Measurements from ENCODE around the gene RMRP.
"Not testable (repeated sequence)": the region's sequence is repeated elsewhere in the genome, so short reads cannot be mapped to it uniquely, and the experiment has no call there.

The RMRP gene

DNA sequence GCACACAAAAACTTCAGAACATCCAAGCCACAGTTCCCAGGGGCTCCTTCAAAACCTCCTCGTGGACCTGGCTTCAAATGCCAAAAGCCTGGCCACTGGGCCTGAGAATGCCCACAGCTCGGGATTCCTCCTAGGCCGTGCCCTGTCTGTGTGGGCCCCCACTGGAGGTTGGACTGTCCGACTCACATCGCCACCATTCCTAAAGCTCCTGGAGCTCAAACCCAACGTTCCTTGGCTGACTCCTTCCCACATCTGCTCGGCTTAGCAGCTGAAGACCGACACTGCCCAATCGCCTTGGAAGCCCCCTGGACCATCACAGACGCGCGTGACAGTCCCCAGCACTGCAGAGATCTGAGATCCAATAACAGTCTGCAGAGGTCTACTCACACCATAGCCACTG, 14.8 kb downstream of the RMRP start (continued):
- TF ChIP-seq, protein P1, sequence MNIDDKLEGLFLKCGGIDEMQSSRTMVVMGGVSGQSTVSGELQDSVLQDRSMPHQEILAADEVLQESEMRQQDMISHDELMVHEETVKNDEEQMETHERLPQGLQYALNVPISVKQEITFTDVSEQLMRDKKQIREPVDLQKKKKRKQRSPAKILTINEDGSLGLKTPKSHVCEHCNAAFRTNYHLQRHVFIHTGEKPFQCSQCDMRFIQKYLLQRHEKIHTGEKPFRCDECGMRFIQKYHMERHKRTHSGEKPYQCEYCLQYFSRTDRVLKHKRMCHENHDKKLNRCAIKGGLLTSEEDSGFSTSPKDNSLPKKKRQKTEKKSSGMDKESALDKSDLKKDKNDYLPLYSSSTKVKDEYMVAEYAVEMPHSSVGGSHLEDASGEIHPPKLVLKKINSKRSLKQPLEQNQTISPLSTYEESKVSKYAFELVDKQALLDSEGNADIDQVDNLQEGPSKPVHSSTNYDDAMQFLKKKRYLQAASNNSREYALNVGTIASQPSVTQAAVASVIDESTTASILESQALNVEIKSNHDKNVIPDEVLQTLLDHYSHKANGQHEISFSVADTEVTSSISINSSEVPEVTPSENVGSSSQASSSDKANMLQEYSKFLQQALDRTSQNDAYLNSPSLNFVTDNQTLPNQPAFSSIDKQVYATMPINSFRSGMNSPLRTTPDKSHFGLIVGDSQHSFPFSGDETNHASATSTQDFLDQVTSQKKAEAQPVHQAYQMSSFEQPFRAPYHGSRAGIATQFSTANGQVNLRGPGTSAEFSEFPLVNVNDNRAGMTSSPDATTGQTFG (tag by site-specific recombination; IDR thresholded peaks at IDR 0.05; ENCODE audit: borderline replicate concordance): no peak
- no peak for TF ChIP-seq ZNF266 (tag by site-specific recombination; IDR thresholded peaks at IDR 0.05; ENCODE audit: low read depth)

DNA sequence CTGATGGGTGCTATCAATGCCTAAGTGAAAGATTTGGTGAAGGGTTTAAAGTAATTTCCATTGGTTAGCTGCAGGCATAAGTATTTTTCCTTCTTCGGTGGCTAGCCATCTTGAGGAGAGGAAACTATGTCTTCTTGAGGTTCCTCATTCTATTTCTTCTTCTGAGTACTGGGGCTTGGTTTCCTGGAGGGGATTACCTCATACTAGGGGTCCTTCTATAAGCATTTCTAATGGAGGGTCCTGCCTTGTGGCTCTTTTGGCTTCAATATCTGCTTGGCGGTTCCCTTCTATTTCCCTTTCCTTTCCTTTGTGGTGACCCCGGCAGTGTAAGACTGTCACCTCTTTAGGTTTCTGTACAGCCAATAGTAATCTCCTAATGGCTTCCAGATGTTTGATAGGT, 16.3 kb downstream of the RMRP start:
- H3K27ac ChIP-seq (ENCODE audit: extremely low read depth, low read depth, low read length); CTCF ChIA-PET; H3K36me3 ChIP-seq (ENCODE audit: control insufficient read depth in 2 of 2, insufficient read depth in 1 of 2, low read length in 2 of 2); H3K4me1 ChIP-seq (ENCODE audit: control insufficient read depth, insufficient read depth, low read length); POLR2A ChIA-PET; H3K4me3 ChIP-seq (ENCODE audit: low read depth, low read length); H3K9me3 ChIP-seq (ENCODE audit: control insufficient read depth, insufficient read depth, low read depth, low read length): not testable (repeated sequence)

DNA sequence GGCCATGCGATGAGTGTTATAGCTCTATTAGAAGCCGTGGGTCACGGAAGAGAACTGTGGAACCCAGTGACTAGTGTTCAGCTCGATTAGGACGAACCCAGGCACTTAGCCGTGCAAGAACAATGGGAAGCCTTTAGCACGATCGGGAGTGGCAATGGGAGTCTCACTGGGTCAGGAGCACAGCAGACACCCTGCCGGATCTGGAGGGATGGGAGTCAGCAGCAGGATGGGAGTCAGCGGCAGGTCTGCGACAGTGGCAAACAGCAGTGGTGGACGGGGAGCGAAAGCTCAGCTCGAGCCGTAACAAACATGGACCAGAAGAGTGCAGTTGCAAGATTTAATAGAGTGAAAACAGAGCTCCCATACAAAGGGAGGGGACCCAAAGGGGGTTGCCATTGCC, 17.4 kb downstream of the RMRP start:
- ChIA-PET CTCF (interaction anchor here (0.7 kb wide), 1 partner anchor 9 kb away, joined by 3 read pairs; no protein-coding TSS in a partner anchor), POLR2A (interaction anchor here (1.0 to 1.5 kb wide), 2 partner anchors 9 to 17 kb away, joined by 3 read pairs; partner anchors contain the start of genes CCDC107 and RMRP)
- H3K9me3 ChIP-seq (ENCODE audit: control insufficient read depth, insufficient read depth, low read depth, low read length); H3K4me3 ChIP-seq (ENCODE audit: low read depth, low read length); H3K4me1 ChIP-seq (ENCODE audit: control insufficient read depth, insufficient read depth, low read length); H3K36me3 ChIP-seq (ENCODE audit: control insufficient read depth in 2 of 2, insufficient read depth in 1 of 2, low read length in 2 of 2); H3K27ac ChIP-seq (ENCODE audit: extremely low read depth, low read depth, low read length): not testable (repeated sequence)

DNA sequence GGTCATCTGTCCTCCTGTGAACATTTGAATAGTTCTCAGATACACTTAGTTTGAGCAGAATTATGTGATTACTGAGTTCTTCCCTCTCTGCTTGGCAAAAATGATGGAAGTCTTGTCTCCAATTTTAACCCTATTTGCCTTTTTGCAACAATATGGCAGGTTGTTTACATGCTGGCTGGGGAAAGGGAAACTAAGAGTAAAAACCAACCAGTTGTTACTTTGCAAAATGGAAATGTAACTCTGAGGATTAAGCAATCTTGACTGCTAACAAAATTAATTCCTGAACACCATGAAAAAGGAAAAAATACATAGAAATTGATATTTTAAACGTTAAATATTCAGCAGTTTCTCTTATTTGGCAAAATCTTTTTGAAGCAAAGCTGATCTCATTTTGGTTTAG, 18.2 kb downstream of the RMRP start:
- TF ChIP-seq, protein P2, sequence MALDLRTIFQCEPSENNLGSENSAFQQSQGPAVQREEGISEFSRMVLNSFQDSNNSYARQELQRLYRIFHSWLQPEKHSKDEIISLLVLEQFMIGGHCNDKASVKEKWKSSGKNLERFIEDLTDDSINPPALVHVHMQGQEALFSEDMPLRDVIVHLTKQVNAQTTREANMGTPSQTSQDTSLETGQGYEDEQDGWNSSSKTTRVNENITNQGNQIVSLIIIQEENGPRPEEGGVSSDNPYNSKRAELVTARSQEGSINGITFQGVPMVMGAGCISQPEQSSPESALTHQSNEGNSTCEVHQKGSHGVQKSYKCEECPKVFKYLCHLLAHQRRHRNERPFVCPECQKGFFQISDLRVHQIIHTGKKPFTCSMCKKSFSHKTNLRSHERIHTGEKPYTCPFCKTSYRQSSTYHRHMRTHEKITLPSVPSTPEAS (tag by site-specific recombination; IDR thresholded peaks at IDR 0.05): no peak
- no peak for TF ChIP-seq ZNF529 (tag by site-specific recombination; IDR thresholded peaks at IDR 0.05; ENCODE audit: insufficient replicate concordance)
- TF ChIP-seq, protein P3, sequence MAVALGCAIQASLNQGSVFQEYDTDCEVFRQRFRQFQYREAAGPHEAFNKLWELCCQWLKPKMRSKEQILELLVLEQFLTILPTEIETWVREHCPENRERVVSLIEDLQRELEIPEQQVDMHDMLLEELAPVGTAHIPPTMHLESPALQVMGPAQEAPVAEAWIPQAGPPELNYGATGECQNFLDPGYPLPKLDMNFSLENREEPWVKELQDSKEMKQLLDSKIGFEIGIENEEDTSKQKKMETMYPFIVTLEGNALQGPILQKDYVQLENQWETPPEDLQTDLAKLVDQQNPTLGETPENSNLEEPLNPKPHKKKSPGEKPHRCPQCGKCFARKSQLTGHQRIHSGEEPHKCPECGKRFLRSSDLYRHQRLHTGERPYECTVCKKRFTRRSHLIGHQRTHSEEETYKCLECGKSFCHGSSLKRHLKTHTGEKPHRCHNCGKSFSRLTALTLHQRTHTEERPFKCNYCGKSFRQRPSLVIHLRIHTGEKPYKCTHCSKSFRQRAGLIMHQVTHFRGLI (tag by site-specific recombination; IDR thresholded peaks at IDR 0.05): no peak
- no peak for TF ChIP-seq ZBTB20 (tag by site-specific recombination; IDR thresholded peaks at IDR 0.05)
- no peak for TF ChIP-seq ZNF501 (tag by site-specific recombination; IDR thresholded peaks at IDR 0.05)
- TF ChIP-seq ZFHX2 (tag by site-specific recombination; conservative IDR thresholded peaks at IDR 0.05): no peak
- TF ChIP-seq, protein P4, sequence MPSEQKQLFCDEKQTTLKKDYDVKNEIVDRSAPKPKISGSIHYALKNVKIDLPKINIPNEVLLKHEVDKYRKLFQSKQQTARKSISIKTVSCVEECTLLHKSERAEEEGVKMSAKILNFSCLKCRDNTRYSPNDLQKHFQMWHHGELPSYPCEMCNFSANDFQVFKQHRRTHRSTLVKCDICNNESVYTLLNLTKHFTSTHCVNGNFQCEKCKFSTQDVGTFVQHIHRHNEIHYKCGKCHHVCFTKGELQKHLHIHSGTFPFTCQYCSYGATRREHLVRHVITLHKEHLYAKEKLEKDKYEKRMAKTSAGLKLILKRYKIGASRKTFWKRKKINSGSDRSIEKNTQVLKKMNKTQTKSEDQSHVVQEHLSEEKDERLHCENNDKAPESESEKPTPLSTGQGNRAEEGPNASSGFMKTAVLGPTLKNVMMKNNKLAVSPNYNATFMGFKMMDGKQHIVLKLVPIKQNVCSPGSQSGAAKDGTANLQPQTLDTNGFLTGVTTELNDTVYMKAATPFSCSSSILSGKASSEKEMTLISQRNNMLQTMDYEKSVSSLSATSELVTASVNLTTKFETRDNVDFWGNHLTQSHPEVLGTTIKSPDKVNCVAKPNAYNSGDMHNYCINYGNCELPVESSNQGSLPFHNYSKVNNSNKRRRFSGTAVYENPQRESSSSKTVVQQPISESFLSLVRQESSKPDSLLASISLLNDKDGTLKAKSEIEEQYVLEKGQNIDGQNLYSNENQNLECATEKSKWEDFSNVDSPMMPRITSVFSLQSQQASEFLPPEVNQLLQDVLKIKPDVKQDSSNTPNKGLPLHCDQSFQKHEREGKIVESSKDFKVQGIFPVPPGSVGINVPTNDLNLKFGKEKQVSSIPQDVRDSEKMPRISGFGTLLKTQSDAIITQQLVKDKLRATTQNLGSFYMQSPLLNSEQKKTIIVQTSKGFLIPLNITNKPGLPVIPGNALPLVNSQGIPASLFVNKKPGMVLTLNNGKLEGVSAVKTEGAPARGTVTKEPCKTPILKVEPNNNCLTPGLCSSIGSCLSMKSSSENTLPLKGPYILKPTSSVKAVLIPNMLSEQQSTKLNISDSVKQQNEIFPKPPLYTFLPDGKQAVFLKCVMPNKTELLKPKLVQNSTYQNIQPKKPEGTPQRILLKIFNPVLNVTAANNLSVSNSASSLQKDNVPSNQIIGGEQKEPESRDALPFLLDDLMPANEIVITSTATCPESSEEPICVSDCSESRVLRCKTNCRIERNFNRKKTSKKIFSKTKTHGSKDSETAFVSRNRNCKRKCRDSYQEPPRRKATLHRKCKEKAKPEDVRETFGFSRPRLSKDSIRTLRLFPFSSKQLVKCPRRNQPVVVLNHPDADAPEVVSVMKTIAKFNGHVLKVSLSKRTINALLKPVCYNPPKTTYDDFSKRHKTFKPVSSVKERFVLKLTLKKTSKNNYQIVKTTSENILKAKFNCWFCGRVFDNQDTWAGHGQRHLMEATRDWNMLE (tag by site-specific recombination; conservative IDR thresholded peaks at IDR 0.05; ENCODE audit: low read depth): no peak
- no peak for TF ChIP-seq SP3 (tag by site-specific recombination; IDR thresholded peaks at IDR 0.05)
- TF ChIP-seq, protein P5, sequence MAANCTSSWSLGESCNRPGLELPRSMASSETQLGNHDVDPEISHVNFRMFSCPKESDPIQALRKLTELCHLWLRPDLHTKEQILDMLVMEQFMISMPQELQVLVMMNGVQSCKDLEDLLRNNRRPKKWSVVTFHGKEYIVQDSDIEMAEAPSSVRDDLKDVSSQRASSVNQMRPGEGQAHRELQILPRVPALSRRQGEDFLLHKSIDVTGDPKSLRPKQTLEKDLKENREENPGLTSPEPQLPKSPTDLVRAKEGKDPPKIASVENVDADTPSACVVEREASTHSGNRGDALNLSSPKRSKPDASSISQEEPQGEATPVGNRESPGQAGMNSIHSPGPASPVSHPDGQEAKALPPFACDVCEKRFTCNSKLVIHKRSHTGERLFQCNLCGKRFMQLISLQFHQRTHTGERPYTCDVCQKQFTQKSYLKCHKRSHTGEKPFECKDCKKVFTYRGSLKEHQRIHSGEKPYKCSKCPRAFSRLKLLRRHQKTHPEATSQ (tag by site-specific recombination; IDR thresholded peaks at IDR 0.05): no peak
- TF ChIP-seq, protein P6, sequence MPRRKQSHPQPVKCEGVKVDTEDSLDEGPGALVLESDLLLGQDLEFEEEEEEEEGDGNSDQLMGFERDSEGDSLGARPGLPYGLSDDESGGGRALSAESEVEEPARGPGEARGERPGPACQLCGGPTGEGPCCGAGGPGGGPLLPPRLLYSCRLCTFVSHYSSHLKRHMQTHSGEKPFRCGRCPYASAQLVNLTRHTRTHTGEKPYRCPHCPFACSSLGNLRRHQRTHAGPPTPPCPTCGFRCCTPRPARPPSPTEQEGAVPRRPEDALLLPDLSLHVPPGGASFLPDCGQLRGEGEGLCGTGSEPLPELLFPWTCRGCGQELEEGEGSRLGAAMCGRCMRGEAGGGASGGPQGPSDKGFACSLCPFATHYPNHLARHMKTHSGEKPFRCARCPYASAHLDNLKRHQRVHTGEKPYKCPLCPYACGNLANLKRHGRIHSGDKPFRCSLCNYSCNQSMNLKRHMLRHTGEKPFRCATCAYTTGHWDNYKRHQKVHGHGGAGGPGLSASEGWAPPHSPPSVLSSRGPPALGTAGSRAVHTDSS (tag by site-specific recombination; IDR thresholded peaks at IDR 0.05): no peak
- TF ChIP-seq ZNF2 (tag by site-specific recombination; IDR thresholded peaks at IDR 0.05): no peak
- no peak for TF ChIP-seq ZNF629 (tag by site-specific recombination; IDR thresholded peaks at IDR 0.05)
- TF ChIP-seq ZBTB17 (tag by site-specific recombination; IDR thresholded peaks at IDR 0.05): no peak
- TF ChIP-seq ZNF211 (tag by site-specific recombination; IDR thresholded peaks at IDR 0.05; ENCODE audit: low read depth): no peak
- Histone ChIP-seq H3K4me3 (ENCODE audit: low read depth, low read length) (no peak overlapping the region), H3K9me3 (ENCODE audit: control insufficient read depth, insufficient read depth, low read depth, low read length) (no peaks in the 10 kb centered on the region), H3K27ac (ENCODE audit: extremely low read depth, low read depth, low read length) (no peak overlapping the region), H3K4me1 (ENCODE audit: control insufficient read depth, insufficient read depth, low read length) (no peaks in the 10 kb centered on the region), H3K36me3 (ENCODE audit: control insufficient read depth in 2 of 2, insufficient read depth in 1 of 2, low read length in 2 of 2) (no peaks in the 10 kb centered on the region)
- POLR2A ChIA-PET: interaction anchor here (1.0 to 1.5 kb wide), 2 partner anchors 9 to 18 kb away, joined by 3 read pairs; partner anchors contain the start of genes CCDC107 and RMRP
- CTCF ChIA-PET: interaction anchor here (0.8 to 1.3 kb wide), 2 partner anchors 29 to 57 kb away, joined by 3 read pairs; no protein-coding TSS in a partner anchor

Data from HEK293 (cell line).